Loucy (cell line): ENCODE results near the gene CBX5.

Experiments used
- H2AFZ ChIP-seq: fragments of 200-600 bp; sonication (generic); 2 replicates; pipeline ENCODE4 v1.6.0; 2016; ENCODE audit warnings: antibody characterized with exemption, mild to moderate bottlenecking, low read length, moderate library complexity
- H3F3A ChIP-seq: fragments of 200-600 bp; 2 replicates; pipeline ENCODE4 v1.6.0; 2016; ENCODE audit warnings: antibody characterized with exemption, low read depth, mild to moderate bottlenecking
- H3K27me3 ChIP-seq: fragments of 200-600 bp; sonication (generic); 2 replicates; pipeline ENCODE4 v1.6.1; 2014; ENCODE audit warnings: low read length, mild to moderate bottlenecking; ENCODE audit not compliant: insufficient read depth, poor library complexity, severe bottlenecking
- H3K36me3 ChIP-seq: fragments of 200-600 bp; sonication (generic); 2 replicates; pipeline ENCODE4 v1.6.1; 2016; ENCODE audit warnings: low read length; ENCODE audit not compliant: insufficient read depth
- H3K4me1 ChIP-seq: fragments of 200-600 bp; sonication (generic); 2 replicates; pipeline ENCODE4 v1.5.1; 2014; ENCODE audit warnings: low read length, mild to moderate bottlenecking; ENCODE audit not compliant: insufficient read depth, poor library complexity, severe bottlenecking
- H3K4me2 ChIP-seq: fragments of 200-600 bp; sonication (generic); 2 replicates; pipeline ENCODE4 v1.6.0; 2014; ENCODE audit warnings: antibody characterized with exemption, low read length, low read depth, mild to moderate bottlenecking; ENCODE audit not compliant: poor library complexity, severe bottlenecking
- H3K4me3 ChIP-seq: fragments of 200-600 bp; sonication (generic); 2 replicates; pipeline ENCODE4 v1.5.1; 2014; ENCODE audit warnings: low read length, mild to moderate bottlenecking, mixed read lengths; ENCODE audit not compliant: poor library complexity, severe bottlenecking
- H3K79me2 ChIP-seq: fragments of 200-600 bp; sonication (generic); 2 replicates; pipeline ENCODE4 v1.6.1; 2014; ENCODE audit warnings: low read length; ENCODE audit not compliant: insufficient read depth
- H3K9ac ChIP-seq: fragments of 200-600 bp; sonication (generic); 2 replicates; pipeline ENCODE4 v1.6.0; 2014; ENCODE audit warnings: mild to moderate bottlenecking, low read depth, low read length, moderate library complexity; ENCODE audit not compliant: poor library complexity, severe bottlenecking
- H3K9me2 ChIP-seq: fragments of 200-600 bp; sonication (generic); replicated peaks from 2 replicates; pipeline ENCODE4 v1.6.1; 2016; ENCODE audit warnings: low read depth, low read length, mixed read lengths
- H3K9me3 ChIP-seq: fragments of 200-600 bp; sonication (generic); 2 replicates; pipeline ENCODE4 v1.6.1; 2014; ENCODE audit warnings: mild to moderate bottlenecking, antibody characterized with exemption, low read length, low read depth; ENCODE audit not compliant: insufficient read depth
- H4K20me1 ChIP-seq: fragments of 200-600 bp; sonication (generic); 2 replicates; pipeline ENCODE4 v1.6.0; 2014; ENCODE audit warnings: antibody characterized with exemption, low read length, mild to moderate bottlenecking; ENCODE audit not compliant: insufficient read depth, poor library complexity, severe bottlenecking
- EZH2phosphoT487 ChIP-seq: fragments of 200-600 bp; IDR thresholded peaks from 2 replicates; pipeline ENCODE4 v1.6.1; 2018; ENCODE audit warnings: antibody characterized with exemption, mild to moderate bottlenecking, moderate library complexity, borderline replicate concordance
- TF ChIP-seq, protein P1 (sequence below): fragments of 200-600 bp; sonication (generic); conservative IDR thresholded peaks from 2 replicates; pipeline ENCODE4 v1.5.1; 2014; ENCODE audit warnings: mild to moderate bottlenecking, antibody characterized with exemption, low read length

CBX5 gene

DNA sequence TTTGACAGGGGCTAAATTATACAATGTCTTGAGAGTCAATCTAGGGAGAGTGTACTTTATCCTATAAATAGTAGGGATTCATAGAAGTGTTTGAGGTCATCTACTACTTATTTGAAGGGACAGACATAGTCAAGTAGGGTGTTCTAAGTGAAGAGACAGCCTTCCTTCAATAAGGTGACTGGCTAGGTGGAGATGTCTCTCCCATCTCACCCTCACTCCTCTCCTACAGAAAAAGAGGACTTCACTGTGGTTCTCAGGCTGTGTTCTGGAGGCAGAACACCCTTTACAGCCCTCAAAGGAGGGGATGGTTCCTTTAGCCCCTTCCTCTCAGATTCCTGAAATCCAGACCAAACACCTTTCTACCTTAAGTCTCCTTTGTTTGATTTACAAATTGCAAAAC, 23.7 kb upstream of the CBX5 start:
- no peaks in the 10 kb centered on the region for H3K36me3 ChIP-seq
- TF ChIP-seq EZH2phosphoT487, result no peak
- TF ChIP-seq, protein P1, sequence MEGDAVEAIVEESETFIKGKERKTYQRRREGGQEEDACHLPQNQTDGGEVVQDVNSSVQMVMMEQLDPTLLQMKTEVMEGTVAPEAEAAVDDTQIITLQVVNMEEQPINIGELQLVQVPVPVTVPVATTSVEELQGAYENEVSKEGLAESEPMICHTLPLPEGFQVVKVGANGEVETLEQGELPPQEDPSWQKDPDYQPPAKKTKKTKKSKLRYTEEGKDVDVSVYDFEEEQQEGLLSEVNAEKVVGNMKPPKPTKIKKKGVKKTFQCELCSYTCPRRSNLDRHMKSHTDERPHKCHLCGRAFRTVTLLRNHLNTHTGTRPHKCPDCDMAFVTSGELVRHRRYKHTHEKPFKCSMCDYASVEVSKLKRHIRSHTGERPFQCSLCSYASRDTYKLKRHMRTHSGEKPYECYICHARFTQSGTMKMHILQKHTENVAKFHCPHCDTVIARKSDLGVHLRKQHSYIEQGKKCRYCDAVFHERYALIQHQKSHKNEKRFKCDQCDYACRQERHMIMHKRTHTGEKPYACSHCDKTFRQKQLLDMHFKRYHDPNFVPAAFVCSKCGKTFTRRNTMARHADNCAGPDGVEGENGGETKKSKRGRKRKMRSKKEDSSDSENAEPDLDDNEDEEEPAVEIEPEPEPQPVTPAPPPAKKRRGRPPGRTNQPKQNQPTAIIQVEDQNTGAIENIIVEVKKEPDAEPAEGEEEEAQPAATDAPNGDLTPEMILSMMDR, result no peak
- H3K27me3 ChIP-seq, result peaks cover 5% of the 10 kb centered on the region
- H3K4me1 ChIP-seq, result peaks cover 71% of the 10 kb centered on the region
- H3K9ac ChIP-seq, result peak overlapping the region; percentile 99
- peak overlapping the region; percentile 64 for H3K4me3 ChIP-seq
- H3K79me2 ChIP-seq, result peaks cover 44% of the 10 kb centered on the region
- H3K9me2 ChIP-seq, result no peaks in the 10 kb centered on the region
- no peaks in the 10 kb centered on the region for H4K20me1 ChIP-seq
- no peak overlapping the region for H2AFZ ChIP-seq
- H3F3A ChIP-seq, result peaks cover 11% of the 10 kb centered on the region; the same call in 1 of the 2 replicates
- no peaks in the 10 kb centered on the region for H3K9me3 ChIP-seq
- peak overlapping the region; percentile 86 for H3K4me2 ChIP-seq

DNA sequence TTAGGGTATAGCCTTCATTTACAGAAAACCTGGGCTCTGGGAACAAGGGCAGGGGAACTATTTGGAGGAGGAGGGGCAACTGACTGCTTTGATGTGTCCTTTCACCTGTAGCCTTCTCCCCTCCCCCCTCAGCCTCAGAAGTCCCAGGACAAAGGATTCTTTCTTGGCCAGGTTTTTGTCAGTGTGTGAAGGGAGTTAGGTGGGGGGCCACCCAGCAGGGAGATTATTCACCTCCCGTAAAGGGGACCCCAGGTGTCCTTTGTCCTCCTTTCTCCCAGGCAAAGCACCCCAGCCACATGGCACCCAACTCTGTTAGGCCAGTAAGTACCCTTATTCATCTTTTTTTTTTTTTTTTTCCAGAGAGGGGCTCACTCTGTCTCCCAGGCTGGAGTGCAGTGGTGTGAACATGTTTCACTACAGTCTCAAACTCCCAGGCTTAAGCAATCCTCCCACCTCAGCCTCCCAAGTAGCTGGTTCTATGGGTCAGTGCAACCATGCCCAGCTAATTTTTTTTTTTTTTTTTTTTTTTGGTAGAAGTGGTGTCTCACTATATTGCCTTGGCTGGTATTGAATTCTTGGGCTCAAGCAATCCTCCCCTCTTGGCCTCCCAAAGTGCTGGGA, 21.6 kb upstream of the CBX5 start:
- no peak overlapping the region for H2AFZ ChIP-seq
- H3K4me2 ChIP-seq, result peak overlapping the region; percentile 98
- no peaks in the 10 kb centered on the region for H3K9me2 ChIP-seq
- H3K27me3 ChIP-seq, result peaks cover 5% of the 10 kb centered on the region
- H3K4me3 ChIP-seq, result peak overlapping the region; percentile 95
- peaks cover 76% of the 10 kb centered on the region for H3K4me1 ChIP-seq
- no peaks in the 10 kb centered on the region for H3K9me3 ChIP-seq
- no peak for TF ChIP-seq EZH2phosphoT487
- TF ChIP-seq, protein P1, result no peak
- H3K79me2 ChIP-seq, result peaks cover 63% of the 10 kb centered on the region
- no peaks in the 10 kb centered on the region for H3K36me3 ChIP-seq
- H3K9ac ChIP-seq, result peak overlapping the region; percentile 99
- peaks cover 11% of the 10 kb centered on the region; the same call in 1 of the 2 replicates for H3F3A ChIP-seq
- no peaks in the 10 kb centered on the region for H4K20me1 ChIP-seq

DNA sequence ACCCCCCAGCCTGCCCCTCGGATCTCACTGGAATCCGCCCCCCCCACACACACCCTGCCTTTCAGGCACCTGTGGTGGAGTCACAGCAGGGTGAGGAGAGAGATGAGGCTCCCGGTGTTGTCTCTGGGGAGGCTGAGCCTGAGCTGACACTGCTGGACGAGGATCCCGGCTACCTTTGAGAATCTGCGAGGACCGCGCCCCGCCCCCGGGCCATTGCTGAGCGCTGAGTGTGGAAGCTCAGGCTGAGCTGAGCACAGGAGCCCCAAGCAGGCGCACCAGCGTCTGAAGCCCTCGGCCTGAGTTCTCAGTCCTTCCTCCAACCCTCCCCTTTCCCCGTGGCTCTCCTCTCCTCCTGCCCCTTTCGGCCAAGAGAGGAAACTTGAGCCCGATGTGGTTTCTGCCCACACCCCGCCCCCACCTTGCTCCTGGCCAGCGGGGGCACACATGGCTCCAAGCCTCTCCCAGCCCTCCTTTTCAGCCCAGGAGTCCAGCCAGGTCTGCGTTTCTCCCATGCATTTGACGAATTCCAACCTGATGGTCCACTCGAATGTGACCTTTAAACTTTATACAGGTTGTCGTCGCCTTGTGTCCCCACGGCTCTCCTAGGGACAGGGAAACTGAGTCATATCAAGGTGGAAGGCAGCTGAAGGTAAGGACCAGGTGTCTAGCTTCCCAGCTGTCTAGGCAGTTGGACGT, 21.0 kb upstream of the CBX5 start, which contains the start of gene NFE2:
Gene NFE2 (minus strand): TSS at position 284 of the 696 bp plus-strand sequence. CDS start 5,767 bp downstream, outside the sequence.
- peaks cover 11% of the 10 kb centered on the region; the same call in 1 of the 2 replicates for H3F3A ChIP-seq
- no peak for TF ChIP-seq EZH2phosphoT487
- TF ChIP-seq, protein P1, result no peak; the same call in 1 of the 2 replicates
- no peaks in the 10 kb centered on the region for H3K36me3 ChIP-seq
- H3K4me3 ChIP-seq, result peak within 1 kb of the TSS; percentile 95
- no peaks in the 10 kb centered on the region for H3K9me2 ChIP-seq
- peak within 1 kb of the TSS; percentile 99 for H3K9ac ChIP-seq
- H3K79me2 ChIP-seq, result peaks cover 64% of the 10 kb centered on the region
- H3K27me3 ChIP-seq, result peaks cover 5% of the 10 kb centered on the region
- no peaks in the 10 kb centered on the region for H3K9me3 ChIP-seq
- H3K4me1 ChIP-seq, result peaks cover 76% of the 10 kb centered on the region
- no peaks in the 10 kb centered on the region for H4K20me1 ChIP-seq
- no peak within 1 kb of the TSS for H2AFZ ChIP-seq
- H3K4me2 ChIP-seq, result peak within 1 kb of the TSS; percentile 98
